Epithelial cell of esophagus (primary cell): ENCODE results near the gene COG5.

ENCODE experiments used
- DNase-seq: peaks from one replicate; pipeline ENCODE4 v3.0.0; 2010; ENCODE audit warnings: low read depth
- H3K4me3 ChIP-seq: 2 replicates; pipeline ENCODE4 v1.5.1; 2011; ENCODE audit warnings: mild to moderate bottlenecking, low read length, control low read depth
- TF ChIP-seq, protein P1 (sequence below): IDR thresholded peaks from 2 replicates; pipeline ENCODE4 v1.5.1; 2011; ENCODE audit warnings: low read depth, mild to moderate bottlenecking, low read length, control low read depth, inconsistent platforms; ENCODE audit not compliant: insufficient read depth; ENCODE audit errors: missing control alignments

The COG5 gene

DNA sequence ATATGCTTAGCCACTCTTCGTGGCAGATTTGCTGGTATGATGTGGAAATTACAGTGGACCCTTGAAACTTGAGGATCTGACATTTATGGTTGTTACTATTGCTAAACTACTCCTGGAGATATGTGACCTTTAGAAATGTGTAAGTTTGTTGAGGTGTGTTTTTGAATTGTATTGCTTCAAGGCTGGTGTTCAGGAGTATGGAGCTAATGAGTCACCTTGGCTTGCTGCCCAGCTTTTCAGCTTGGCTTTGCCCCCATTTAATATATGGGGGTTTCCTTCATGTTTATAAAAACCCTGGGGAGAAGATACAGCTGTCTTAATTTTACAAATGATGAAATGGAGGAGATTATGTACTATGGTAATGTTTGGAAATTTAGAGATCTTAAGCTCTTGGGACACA is 383.3 kb downstream of the COG5 start:
- no peak overlapping the region for H3K4me3 ChIP-seq
- TF ChIP-seq, protein P1, sequence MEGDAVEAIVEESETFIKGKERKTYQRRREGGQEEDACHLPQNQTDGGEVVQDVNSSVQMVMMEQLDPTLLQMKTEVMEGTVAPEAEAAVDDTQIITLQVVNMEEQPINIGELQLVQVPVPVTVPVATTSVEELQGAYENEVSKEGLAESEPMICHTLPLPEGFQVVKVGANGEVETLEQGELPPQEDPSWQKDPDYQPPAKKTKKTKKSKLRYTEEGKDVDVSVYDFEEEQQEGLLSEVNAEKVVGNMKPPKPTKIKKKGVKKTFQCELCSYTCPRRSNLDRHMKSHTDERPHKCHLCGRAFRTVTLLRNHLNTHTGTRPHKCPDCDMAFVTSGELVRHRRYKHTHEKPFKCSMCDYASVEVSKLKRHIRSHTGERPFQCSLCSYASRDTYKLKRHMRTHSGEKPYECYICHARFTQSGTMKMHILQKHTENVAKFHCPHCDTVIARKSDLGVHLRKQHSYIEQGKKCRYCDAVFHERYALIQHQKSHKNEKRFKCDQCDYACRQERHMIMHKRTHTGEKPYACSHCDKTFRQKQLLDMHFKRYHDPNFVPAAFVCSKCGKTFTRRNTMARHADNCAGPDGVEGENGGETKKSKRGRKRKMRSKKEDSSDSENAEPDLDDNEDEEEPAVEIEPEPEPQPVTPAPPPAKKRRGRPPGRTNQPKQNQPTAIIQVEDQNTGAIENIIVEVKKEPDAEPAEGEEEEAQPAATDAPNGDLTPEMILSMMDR = no peak
- peak; percentile 69 for DNase-seq

- TF ChIP-seq, protein P1 = no peak
- H3K4me3 ChIP-seq = no peak overlapping the region
- DNase-seq = peak; percentile 86
These were observed 384.2 kb downstream of the COG5 start for GRCh38 chr7:107179326-107180164.

GRCh38 chr7:107173691-107174406 is 389.9 kb downstream of the COG5 start:
- no peak for DNase-seq
- no peak overlapping the region for H3K4me3 ChIP-seq
- TF ChIP-seq, protein P1 = no peak

- TF ChIP-seq, protein P1 = no peak
- no peak for DNase-seq
- no peak overlapping the region for H3K4me3 ChIP-seq
These were observed 390.5 kb downstream of the COG5 start for GRCh38 chr7:107173191-107173590.

GRCh38 chr7:107172276-107173032 is 391.3 kb downstream of the COG5 start:
- TF ChIP-seq, protein P1 = no peak
- no peak for DNase-seq
- H3K4me3 ChIP-seq = no peak overlapping the region

DNA sequence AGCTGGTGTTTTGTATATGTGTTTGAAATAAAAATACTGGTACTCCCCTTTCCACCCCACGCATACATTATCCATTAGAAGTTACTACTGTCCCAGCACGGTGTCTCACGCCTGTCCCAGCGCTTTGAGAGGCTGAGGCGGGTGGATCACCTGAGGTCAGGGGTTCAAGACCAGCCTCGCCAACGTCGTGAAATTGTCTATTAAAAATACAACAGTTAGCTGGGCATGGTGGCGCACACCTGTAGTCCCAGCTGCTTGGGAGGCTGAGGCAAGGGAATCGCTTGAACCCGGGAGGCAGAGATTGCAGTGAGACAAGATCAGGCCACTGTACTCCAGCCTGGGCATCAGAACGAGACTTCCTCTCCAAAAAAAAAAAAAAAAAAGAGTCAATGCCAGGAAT is 392.2 kb downstream of the COG5 start:
- TF ChIP-seq, protein P1 = no peak
- H3K4me3 ChIP-seq = no peak overlapping the region
- no peak for DNase-seq
